Measurements from ENCODE around the gene TECTA.
"Not testable (repeated sequence)": the region's sequence is repeated elsewhere in the genome, so short reads cannot be mapped to it uniquely, and the experiment has no call there.

TECTA gene

GRCh38 chr11:121213362-121213893 lies 112.4 kb downstream of the TECTA start:
- DNase-seq (ENCODE audit: low read depth in 1 of 2, low spot score in 1 of 2) = no peak
- no peak for TF ChIP-seq JUND (IDR thresholded peaks at IDR 0.05; ENCODE audit: low read depth)
- in situ Hi-C loops (cut with HindIII; ENCODE audit: low pct_unique_long_range_greater_than_20kb, low sequenced_read_pairs) = no loop called here

GRCh38 chr11:121214861-121215260 lies 113.8 kb downstream of the TECTA start:
- DNase-seq (ENCODE audit: low read depth in 1 of 2, low spot score in 1 of 2) = no peak
- in situ Hi-C loops (cut with HindIII; ENCODE audit: low pct_unique_long_range_greater_than_20kb, low sequenced_read_pairs) = no loop called here
- no peak for TF ChIP-seq JUND (IDR thresholded peaks at IDR 0.05; ENCODE audit: low read depth)

GRCh38 chr11:121221496-121222200 lies 120.6 kb downstream of the TECTA start:
- TF ChIP-seq JUND (IDR thresholded peaks at IDR 0.05; ENCODE audit: low read depth) = no peak
- in situ Hi-C loops (cut with HindIII; ENCODE audit: low pct_unique_long_range_greater_than_20kb, low sequenced_read_pairs) = no loop called here
- DNase-seq (ENCODE audit: low read depth in 1 of 2, low spot score in 1 of 2) = no peak

GRCh38 chr11:121223161-121223560 lies 122.1 kb downstream of the TECTA start:
- no peak for DNase-seq (ENCODE audit: low read depth in 1 of 2, low spot score in 1 of 2)
- TF ChIP-seq JUND (IDR thresholded peaks at IDR 0.05; ENCODE audit: low read depth) = no peak
- in situ Hi-C loops (cut with HindIII; ENCODE audit: low pct_unique_long_range_greater_than_20kb, low sequenced_read_pairs) = no loop called here

GRCh38 chr11:121225382-121225781 lies 124.3 kb downstream of the TECTA start:
- no peak for TF ChIP-seq JUND (IDR thresholded peaks at IDR 0.05; ENCODE audit: low read depth)
- in situ Hi-C loops (cut with HindIII; ENCODE audit: low pct_unique_long_range_greater_than_20kb, low sequenced_read_pairs) = no loop called here
- no peak for DNase-seq (ENCODE audit: low read depth in 1 of 2, low spot score in 1 of 2)

- DNase-seq (ENCODE audit: low read depth in 1 of 2, low spot score in 1 of 2) = peak in 1 of 2 experiments; percentile 38
- no peak for TF ChIP-seq JUND (IDR thresholded peaks at IDR 0.05; ENCODE audit: low read depth)
- in situ Hi-C loops (cut with HindIII; ENCODE audit: low pct_unique_long_range_greater_than_20kb, low sequenced_read_pairs) = no loop called here
These were observed 125.6 kb downstream of the TECTA start for GRCh38 chr11:121226415-121227263.

- in situ Hi-C loops (cut with HindIII; ENCODE audit: low pct_unique_long_range_greater_than_20kb, low sequenced_read_pairs) = no loop called here
- DNase-seq (ENCODE audit: low read depth in 1 of 2, low spot score in 1 of 2) = no peak
- no peak for TF ChIP-seq JUND (IDR thresholded peaks at IDR 0.05; ENCODE audit: low read depth)
These were observed 127.8 kb downstream of the TECTA start for GRCh38 chr11:121228851-121229250.

- DNase-seq (ENCODE audit: low read depth in 1 of 2, low spot score in 1 of 2) = no peak
- TF ChIP-seq JUND (IDR thresholded peaks at IDR 0.05; ENCODE audit: low read depth) = no peak
- in situ Hi-C loops (cut with HindIII; ENCODE audit: low pct_unique_long_range_greater_than_20kb, low sequenced_read_pairs) = no loop called here
These were observed 128.6 kb downstream of the TECTA start for GRCh38 chr11:121229495-121230215.

GRCh38 chr11:121231576-121232278 lies 130.7 kb downstream of the TECTA start:
- in situ Hi-C loops (cut with HindIII; ENCODE audit: low pct_unique_long_range_greater_than_20kb, low sequenced_read_pairs) = no loop called here
- no peak for DNase-seq (ENCODE audit: low read depth in 1 of 2, low spot score in 1 of 2)
- no peak for TF ChIP-seq JUND (IDR thresholded peaks at IDR 0.05; ENCODE audit: low read depth)

GRCh38 chr11:121235057-121235456 lies 134.0 kb downstream of the TECTA start:
- in situ Hi-C loops (cut with HindIII; ENCODE audit: low pct_unique_long_range_greater_than_20kb, low sequenced_read_pairs) = no loop called here
- no peak for DNase-seq (ENCODE audit: low read depth in 1 of 2, low spot score in 1 of 2)
- TF ChIP-seq JUND (IDR thresholded peaks at IDR 0.05; ENCODE audit: low read depth) = no peak

GRCh38 chr11:121236115-121237001 lies 135.3 kb downstream of the TECTA start:
- no peak for TF ChIP-seq JUND (IDR thresholded peaks at IDR 0.05; ENCODE audit: low read depth)
- no peak for DNase-seq (ENCODE audit: low read depth in 1 of 2, low spot score in 1 of 2)
- in situ Hi-C loops (cut with HindIII; ENCODE audit: low pct_unique_long_range_greater_than_20kb, low sequenced_read_pairs) = no loop called here

- DNase-seq (ENCODE audit: low read depth in 1 of 2, low spot score in 1 of 2); in situ Hi-C loops (cut with HindIII; ENCODE audit: low pct_unique_long_range_greater_than_20kb, low sequenced_read_pairs): not testable (repeated sequence)
These were observed 136.2 kb downstream of the TECTA start for GRCh38 chr11:121237247-121237646.

Measured in T47D (cell line).